Stimulated activated CD4-positive, alpha-beta T cell treated with anti-CD3 and anti-CD28 coated beads, Interleukin-2, amount 100 ng/mL, for 48 hours (primary cell): ENCODE results near the gene TOM1.

ENCODE experiments used
- DNase-seq, 2 donors: peaks; one replicate each; pipeline ENCODE4 v3.0.0-alpha.2; 2020

TOM1 gene

DNA sequence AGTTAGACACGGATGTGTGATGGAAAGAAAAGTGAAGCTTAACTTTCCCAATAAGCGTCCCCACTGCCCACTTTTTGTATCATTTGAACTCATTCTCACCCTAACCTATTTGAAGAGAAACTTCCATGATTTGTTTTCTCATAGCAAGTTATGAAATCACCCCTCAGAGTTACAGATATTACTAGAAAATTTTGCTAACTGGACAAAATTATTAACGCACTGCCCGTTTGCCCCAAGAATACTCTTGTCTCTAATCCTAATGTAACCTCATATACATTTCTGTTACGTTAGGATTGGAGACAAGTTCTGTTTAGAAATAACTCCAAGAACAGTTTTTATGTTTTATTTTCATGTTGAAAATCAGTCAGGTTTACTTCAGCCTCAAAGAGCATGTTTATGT lies 25.5 kb downstream of the TOM1 start:
- no peak for DNase-seq

DNA sequence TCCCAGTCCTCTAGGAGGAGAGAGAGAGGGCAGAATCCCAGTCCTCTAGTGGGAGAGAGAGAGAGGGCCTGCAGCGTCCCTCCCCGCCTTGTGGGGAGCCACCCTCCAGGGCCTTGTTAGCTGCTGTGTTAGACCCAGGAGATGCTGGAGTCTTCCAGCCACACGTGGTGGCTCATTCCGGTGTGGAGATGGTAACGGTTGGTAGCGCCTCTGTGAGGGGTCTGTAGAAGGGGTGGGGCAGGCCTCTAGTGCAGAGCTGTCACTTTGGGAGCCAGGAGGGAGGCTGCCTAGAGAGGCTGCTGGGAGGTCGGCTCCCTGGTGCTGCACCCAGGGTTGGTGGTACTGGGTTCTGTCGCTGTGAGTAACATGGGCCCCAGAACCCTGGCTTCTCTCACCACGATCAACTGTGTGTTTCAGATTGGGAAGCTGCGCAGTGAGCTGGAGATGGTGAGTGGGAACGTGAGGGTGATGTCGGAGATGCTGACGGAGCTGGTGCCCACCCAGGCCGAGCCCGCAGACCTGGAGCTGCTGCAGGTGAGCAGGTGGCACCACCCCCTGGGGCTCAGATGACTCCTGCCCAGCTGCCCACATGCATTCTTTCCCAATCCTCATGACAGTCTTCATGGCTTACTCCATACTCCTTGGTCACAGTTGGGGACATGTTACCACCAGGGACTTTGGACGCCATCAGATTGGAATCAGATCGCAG lies 27.3 kb downstream of the TOM1 start:
- no peak for DNase-seq

DNA sequence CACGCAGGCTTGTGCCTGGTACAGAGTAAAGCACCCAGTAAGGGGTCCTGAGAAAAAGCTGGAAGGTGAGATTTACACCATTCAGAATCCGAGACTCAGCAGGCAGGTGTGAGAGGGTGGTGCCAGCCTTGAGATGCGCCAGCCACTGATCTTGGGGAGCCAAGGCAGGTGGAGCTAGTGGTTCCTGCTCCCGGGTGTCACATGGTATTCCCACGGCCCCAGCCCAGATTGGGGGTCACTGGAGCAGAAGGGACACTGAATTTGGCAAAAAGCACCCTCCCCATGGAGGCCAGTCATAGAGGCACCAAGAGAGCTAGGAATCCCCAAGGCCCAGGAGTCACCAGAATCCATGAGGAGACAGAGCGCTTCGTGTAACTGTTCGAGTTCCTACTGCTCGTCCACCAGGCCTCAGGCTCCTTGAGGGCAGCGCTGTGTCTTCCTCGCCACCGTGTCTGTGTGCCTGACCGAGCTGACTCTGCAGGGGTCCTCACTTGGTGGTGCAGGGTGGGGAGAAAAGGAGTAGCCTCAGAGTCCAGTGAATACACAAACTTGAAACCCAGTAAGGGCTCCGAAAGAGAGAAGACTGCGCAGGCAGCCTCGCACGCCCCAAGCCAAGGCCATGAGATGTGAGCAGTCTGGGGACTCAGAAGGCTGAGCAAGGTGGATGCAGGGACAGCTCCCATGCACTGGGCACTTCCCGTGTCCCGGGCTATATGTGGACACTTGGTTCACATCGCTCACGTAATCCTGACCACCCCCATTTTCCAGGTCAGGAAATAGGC lies 28.2 kb downstream of the TOM1 start:
- DNase-seq: no peak

DNA sequence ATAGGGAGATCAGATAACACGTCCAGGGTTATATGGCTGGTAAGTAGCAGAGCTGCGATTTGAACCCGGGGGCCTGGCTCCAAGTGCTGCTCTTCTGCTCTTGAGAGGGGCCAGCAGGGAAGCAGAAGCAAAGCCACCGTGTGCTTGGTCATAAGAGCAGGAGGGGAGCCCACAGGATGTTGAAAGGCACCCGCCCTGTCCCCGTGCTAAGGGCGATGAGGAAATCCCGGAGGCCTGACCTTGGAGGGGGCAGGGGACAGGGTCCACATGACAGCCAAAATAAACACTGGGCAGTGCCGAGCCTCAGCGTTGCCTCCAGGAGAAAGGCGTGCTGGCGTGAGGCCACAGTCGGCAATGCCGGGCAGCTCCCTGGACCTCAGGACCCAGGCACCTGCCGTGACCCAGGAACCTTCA lies 28.8 kb downstream of the TOM1 start:
- no peak for DNase-seq

DNA sequence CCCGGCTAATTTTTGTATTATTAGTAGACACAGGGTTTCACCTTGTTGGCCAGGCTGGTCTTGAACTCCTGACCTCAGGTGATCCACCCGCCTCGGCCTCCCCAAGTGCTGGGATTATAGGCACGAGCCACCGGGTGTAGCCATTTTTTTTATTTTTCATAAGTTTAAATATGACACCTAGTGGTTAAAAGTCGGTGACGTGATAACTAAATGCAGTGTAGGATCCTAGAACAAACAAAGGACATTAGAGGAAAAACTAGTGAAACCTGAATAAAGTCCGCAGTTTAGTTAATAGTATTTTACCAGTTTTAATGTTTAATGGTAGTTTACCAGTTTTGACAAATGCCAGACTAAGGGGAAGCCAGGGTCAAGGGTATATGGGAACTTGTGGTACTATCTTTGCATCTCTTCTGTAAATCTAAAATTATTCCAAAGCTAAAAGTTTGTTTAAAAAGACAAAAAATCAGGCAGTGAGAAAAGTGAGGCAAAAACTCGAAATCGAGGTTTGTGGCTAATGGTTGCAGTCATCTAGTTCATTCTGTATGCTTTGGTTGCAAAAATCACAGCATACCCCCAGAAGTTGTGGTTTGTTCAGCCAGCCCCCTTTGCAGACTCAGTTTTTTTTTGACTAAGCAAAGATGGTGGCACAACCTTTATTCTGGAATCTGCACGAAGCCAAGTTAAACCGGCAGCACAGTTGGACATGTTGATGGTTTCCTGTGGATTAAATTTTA lies 29.6 kb downstream of the TOM1 start:
- DNase-seq: no peak

DNA sequence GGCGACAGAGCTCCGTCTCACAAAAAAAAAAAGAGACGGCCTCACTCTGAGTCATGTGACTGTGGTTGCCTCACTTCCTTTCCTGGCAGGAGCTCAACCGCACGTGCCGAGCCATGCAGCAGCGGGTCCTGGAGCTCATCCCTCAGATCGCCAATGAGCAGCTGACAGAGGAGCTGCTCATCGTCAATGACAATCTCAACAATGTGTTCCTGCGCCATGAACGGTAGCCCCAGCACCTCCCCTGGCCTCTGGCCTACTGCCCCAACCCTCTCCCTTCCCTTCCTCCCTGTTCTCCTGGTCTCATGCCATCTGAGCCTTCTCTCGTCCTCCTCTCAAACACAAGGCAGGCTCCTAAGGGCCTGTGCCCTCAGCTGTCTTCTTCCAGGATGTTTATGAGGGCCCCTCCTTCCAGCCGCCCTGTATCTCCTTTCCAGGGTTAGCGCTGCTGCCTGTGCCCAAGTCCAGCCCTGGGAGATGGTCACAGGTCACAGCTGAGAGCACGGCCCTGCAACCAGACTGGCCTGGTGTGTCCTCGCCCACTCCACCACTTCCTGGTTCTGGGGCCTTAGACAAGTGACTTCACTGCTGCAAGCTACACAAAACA lies 30.7 kb downstream of the TOM1 start:
- peak; percentile 47 to 55 for DNase-seq

DNA sequence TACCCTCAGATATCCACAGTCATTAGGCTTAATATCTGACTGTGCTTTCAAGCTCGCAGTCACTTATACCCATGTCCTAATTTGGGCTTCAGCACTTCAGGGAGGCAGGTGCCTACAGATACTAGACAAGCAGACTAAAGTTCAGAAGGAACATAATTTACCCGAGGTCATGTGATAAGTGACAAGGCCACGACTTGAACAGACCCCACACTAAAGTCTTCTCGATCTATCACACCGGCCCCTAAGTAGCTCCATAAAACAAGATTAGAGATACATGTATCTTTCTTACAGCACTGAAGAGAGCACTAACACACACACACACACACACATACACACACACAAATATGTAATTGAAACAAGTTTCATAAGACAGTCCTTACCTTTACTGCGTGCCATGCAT lies 32.6 kb downstream of the TOM1 start:
- DNase-seq: no peak

DNA sequence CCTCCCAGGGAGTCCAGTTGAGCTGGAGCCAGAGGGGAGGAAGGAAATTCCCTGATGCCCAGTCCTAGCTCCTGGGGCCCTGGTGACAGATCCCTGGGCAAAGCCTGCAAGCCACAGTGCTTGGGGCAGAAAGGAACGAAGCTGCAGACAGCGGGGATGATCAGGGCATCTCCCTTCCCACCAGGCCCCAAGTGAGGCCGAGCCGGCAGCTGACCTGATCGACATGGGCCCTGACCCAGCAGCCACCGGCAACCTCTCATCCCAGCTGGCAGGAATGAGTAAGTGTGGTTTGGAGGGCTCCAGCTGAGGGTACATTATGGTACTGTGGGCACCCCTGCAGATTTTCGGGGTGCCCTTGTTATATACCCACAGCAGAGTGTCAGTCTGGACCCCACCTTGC lies 33.5 kb downstream of the TOM1 start:
- no peak for DNase-seq

DNA sequence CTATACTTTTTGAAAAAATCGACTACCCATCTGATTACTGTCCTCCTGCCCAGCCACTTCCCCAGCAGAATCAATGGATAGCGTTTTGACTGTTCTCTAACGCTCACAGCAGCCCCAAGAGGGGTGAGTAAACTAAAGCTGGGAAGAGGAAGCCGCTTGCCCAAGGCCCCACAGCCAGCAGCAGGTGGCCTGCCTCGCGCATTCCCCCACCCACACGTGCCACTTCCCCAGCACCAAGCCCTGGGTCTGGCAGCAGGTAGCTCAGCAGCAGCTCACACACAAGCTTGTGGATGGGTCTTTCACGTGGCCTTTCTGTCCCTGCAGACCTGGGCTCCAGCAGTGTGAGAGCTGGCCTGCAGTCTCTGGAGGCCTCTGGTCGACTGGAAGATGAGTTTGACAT lies 34.3 kb downstream of the TOM1 start:
- DNase-seq: no peak

DNA sequence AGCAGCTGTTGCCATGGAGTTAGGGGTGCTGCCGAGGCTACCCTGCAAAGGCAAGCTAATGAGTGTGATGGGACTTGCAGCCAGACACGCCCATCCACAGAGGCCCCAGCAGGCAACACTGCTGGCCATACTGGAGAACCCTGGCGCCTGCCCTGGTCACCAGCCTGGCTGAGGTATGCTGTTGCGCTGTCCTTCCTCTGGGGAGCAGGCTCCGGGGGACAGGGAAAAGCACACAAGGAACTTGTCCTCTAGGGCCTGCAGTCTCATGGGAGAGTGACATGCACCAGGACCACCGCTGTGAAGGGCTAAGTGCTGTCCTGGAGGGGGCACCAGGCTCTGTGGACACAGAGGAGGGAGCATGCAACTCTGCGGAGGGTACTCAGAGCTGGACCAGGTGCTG lies 35.8 kb downstream of the TOM1 start:
- no peak for DNase-seq

DNA sequence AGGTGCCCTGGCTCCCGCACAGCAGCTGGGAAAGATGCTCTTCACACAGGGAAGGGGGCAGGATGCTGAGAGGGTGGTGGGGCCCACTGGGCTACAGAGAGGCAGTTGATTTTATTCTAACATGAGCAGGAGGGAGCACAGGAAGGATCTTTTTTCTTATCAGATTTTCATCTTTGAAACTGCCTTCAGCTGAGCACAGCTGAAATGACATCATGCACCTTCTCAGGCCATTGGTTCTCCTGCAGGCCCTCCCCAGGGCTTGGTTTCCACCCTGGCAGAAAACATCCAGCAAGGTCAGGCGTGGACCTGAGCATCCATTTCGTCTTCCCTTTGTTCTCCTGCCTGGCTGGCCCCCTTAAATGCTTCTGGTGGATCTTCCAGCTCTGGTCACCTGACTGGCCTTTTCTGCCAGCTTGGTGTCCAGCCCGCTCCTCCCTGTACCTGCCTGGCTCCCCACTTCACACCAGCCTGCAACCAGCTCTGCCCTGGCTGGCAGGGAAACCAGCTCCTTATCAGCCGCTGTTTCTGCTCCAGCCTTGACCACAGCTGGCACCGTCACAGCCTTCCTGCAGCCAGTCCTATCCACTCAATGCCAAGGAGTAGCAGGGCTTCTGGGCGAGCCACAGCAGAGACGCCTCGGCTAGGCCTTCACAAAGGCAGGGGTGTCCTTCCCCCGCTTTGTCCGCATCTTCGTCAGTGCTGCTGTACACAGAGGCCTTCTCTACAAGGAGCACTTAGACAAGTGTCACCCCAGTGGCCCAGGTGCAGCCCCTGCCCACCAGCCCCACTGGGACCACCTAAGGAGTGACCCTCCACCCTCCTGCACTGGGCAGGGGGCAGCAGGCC lies 36.5 kb downstream of the TOM1 start:
- no peak for DNase-seq

DNA sequence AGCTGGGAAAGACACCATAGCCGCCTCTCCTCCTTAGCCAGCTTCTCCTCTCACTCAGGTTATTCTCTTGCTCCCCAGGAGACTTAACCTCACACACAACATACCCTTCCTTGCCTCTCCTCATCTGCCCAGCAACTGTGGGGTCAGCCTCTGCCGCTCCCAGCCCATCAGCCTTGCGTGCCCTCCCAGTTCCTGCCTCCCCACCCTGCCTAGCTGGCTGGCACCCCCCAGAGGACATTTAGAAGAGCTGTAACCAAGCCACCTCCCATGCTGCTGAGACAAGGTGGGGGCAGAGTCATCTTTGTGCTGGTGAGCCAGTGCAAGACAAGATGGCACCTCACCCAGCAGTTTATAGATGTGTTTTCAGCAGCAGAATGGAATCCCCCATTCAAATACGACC lies 38.2 kb downstream of the TOM1 start:
- no peak for DNase-seq

DNA sequence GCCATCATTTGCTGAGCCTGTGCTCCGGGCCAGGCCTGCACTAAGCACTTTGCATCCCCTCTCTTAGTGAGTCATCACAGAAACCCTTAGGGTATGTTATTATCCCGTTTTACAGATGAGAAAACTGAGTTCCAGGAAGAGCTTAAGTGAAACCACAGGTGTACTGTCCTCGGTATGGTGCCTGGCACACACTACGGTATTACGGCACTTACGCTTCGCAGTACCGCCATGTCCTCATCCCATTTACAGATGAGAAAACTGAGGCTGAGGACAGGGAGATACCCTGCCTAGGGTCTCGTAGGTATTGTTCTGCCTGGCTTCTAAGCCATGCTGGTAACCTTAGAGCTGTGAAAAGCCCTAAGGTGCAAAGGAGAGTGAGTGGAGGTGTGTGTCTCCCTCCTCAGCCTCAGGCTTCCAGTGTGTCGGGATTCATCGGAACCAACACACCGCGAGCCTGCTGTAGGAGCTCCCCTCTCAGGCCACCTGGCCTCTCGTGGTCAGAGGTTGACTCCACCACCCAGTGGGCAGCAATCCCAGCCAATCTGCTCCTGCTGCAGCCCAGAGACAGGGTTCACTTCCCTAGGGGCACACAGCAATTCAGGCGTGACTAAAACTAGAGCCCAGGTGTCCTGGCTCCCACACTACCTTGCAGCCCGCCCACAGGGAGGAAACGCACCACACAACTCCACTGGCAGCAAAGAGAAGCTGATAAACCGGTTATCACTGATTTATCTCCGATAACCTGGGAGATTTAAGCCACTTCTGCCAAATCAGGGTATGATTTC lies 41.6 kb downstream of the TOM1 start:
- DNase-seq: no peak

DNA sequence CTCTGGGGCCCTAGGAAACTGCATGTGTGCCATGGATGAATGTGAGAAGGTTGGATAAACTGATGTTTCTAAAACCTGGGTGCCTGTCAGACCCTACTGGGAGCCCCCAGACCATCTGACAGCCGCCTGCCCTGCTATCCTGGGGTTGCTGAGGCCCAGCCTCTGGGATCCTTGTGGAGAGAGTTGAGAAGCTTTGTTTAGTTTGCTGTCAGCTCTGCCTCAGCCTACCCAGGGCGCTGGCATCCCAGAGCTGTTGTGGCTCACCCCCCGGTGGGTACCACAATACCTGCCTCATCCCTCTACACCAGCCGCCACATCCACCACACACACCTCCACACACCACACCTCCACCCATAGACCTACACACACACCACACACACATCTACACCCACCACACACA lies 42.7 kb downstream of the TOM1 start:
- no peak for DNase-seq

DNA sequence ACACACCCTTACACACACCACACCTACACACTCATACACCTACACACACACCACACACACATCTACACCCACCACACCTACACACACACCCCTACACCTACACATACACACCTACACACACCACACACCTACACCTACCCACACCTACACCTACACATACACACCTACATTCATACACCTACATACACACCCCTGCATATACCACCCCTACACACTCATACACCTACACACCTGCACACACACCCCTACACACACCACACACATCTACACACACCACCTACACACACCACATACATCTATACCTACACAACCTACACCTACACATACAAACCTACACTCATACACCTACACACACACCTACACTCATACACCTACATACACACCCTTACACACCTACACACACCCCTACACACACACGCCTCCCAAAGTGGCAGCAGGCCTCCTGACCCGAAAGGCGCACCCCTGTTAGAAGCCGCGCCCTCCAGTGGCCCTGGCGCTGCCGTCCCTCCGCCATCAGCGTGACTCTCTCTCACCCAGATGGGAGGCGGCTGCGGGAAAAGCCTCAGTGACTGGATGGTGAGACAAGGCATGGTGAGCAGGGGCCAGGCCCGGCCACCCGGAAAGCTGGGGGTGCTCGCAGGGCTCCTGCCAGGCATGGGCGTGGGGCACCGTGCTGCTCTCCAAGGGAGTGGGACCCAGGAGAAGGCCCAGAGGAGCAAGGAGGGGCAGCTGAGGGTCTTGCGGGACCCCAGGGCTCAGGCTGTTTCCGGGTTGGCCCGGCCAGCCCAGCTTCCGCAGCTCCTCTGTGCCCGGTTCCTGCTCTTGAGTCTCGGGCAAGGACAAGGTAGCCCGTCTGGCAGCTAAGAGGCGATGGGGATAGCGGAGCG lies 44.2 kb downstream of the TOM1 start:
- DNase-seq: no peak

DNA sequence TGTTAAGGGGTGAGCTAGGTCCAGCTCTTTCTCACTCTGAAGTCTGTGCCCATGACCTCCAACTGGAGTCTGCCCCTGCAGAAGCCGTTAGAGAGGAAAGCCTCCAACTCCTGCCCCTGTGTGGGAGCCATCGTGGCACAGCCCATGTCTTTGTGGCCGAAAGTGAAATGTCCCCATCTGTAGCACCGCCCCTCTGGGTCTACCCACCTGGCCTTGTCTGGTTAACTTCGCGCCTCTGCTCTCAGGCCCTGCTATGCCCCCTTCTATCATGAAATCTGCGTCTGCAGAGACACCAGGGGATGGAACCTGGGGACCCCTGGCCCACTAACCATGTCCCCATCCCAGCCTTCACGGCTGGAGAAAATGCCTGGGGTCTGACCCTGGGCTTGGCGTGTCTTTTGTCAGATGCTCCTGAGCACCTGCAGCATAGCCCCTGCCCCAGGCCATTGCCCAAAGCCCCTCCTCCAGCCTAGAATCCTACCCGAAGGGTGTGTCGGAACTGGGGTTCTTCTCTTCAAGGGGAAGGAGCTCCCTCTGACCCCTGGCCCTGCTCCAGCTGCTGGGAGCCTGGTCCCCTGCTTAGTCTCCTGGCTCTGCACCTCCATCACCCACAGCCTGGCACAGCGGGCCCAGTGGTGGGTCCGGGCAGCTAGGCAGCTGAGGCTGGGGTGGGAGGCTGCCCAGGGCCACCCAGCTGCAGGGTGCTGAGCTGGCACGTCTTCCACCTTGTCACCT lies 45.4 kb downstream of the TOM1 start:
- no peak for DNase-seq

DNA sequence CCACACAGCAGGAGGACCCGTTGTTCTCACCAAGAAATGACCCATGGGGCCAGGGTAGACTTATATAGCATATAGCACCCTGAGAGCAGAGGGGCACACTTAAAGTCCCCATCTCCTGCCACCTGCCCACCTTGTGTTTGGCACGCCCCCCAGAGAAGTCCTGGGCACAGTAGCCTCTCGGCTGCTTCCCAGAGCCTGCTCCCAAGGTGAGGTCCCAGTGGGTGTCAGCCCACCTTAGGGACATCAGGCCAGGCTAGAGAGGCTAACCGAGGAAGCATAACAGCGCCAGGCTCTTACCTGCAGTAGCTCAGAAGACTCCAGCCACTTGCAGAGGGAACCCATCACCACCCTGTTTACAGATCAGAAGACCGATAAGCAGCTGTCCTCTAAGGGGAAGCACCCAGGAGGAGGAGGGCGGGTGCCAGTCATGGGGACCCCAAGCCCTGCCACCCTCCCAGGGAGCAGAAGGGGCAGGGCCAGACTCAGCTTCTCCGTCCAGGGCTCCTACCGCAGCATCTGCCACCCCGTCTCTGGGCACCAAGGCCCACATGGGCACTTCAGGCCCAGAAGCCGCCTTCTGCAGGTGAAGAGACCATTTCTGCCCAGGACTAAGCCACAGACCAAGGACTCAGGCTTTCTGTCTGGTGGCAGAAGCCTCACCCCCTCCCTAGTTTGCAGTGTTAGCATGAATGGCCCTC lies 46.3 kb downstream of the TOM1 start:
- DNase-seq: no peak

DNA sequence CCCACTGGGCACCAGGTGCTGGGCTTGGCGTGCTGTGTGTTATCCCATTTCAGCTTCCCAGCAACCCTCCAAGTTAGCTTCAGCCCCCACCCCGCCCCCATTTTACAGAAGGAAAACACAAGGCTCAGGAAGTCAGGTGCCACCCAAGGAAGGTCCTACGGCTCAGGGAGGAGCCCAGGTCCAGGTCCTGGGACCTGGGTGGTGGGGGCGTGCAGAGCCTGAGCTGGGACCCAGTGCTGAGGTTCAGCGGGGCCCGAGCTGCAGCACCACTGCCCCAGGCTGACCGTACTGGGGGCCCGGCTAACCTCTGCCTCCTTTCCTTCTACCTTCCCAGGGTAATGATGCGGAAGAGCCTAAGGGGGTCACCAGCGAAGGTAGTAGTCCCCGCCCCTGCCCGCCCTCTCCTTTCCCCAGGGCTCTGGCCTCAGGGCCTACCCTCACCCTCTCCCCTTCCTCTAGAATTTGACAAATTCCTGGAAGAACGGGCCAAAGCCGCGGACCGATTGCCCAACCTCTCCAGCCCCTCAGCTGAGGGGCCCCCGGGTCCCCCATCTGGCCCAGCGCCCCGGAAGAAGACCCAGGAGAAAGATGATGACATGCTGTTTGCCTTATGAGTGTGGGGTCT lies 47.0 kb downstream of the TOM1 start:
- no peak for DNase-seq

DNA sequence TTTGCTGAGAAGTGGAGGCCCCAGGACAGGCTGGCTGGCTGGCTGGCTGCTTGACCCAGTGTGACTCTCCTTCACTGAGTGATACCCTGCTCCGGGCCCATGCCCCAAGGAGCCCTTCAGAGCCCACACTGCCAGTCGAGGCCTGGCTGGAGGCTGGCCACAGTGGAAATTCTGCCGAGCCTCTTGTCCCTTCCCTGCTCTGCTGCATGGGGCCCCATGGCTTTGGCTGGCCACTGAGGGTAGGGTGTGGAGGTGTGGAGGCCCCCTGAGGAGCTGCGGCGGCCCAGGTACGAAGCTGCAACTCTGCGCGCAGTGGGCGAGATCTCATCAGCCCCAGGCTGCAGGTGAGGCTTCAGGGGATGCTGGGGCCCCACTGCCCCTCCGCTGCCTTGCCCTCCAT lies 47.8 kb downstream of the TOM1 start:
- DNase-seq: no peak
